Thymus (tissue), 11 donors: ENCODE results near the gene FAM151A. TPM values are rescaled to one million over a fixed set of nuclear protein-coding genes. Genes with fewer than 3 reads are reported as not detected.

ENCODE experiments used
- DNase-seq, 9 donors: peaks; one replicate each; pipeline ENCODE4 v3.0.0-alpha.2; 2013; ENCODE audit warnings: low spot score in 9 of 9, low read depth in 6 of 9, missing footprints in 1 of 9
- H3K27ac ChIP-seq, 2 donors: one replicate each; pipeline ENCODE4 v1.5.1; 2013; ENCODE audit warnings: control low read depth in 1 of 2, low read depth in 1 of 2, low read length in 1 of 2, mild to moderate bottlenecking in 1 of 2, moderate library complexity in 1 of 2
- H3K27me3 ChIP-seq, 2 donors: one replicate each; pipeline ENCODE4 v1.5.1; 2013; ENCODE audit warnings: low read length in 1 of 2; ENCODE audit not compliant: control insufficient read depth in 2 of 2, insufficient read depth in 1 of 2
- H3K36me3 ChIP-seq, 2 donors: one replicate each; pipeline ENCODE4 v1.5.1; 2013; ENCODE audit warnings: low read length in 1 of 2, mild to moderate bottlenecking in 1 of 2, moderate library complexity in 1 of 2; ENCODE audit not compliant: control insufficient read depth in 2 of 2, insufficient read depth in 2 of 2
- H3K4me1 ChIP-seq, 2 donors: one replicate each; pipeline ENCODE4 v1.5.1; 2013; ENCODE audit warnings: low read length in 2 of 2; ENCODE audit not compliant: control insufficient read depth in 2 of 2, insufficient read depth in 2 of 2
- H3K4me3 ChIP-seq, 2 donors: one replicate each; pipeline ENCODE4 v1.5.1; 2013; ENCODE audit warnings: low read length in 2 of 2, control low read depth in 1 of 2, mild to moderate bottlenecking in 1 of 2
- H3K9me3 ChIP-seq, 2 donors: one replicate each; pipeline ENCODE4 v1.5.1; 2013; ENCODE audit warnings: low read length in 1 of 2, mild to moderate bottlenecking in 1 of 2; ENCODE audit not compliant: control insufficient read depth in 2 of 2, insufficient read depth in 1 of 2
- WGBS: extraction: QIAGEN DNeasy Blood & Tissue Kit; methylation state at CpG from one replicate; pipeline ENCODE4 v1.1.7; 2013; 5-methylcytosine and 5-hydroxymethylcytosine counted together
- polyA plus RNA-seq: library from polyadenylated mRNA; stranded (reverse); fragments of 200-250 nt; gene quantifications from one replicate; pipeline ENCODE4 v1.2.3, GENCODE V29; 2013
- total RNA-seq: library from RNA; stranded (reverse); fragments of 120-200 nt; gene quantifications from one replicate; pipeline ENCODE4 v1.2.4, GENCODE V29; 2013
- donor health status: healthy.

FAM151A gene
- total and polyA plus RNA-seq, 2 donors, result 0.47 to 1.6 TPM

- Histone ChIP-seq H3K4me3 (no peak overlapping the region), H3K9me3 (no peaks in the 10 kb centered on the region), H3K27me3 (no peaks in the 10 kb centered on the region), H3K36me3 (no peaks in the 10 kb centered on the region), H3K27ac (no peak overlapping the region), H3K4me1 (no peaks in the 10 kb centered on the region)
- 90% methylated on average over 8 of the region's 8 CpGs for WGBS
- no peak for DNase-seq
These were observed 8.8 kb downstream of the FAM151A start for GRCh38 chr1:54614563-54614962.

GRCh38 chr1:54614024-54614423 is 9.3 kb downstream of the FAM151A start:
- no peaks in the 10 kb centered on the region for H3K4me1 ChIP-seq
- no peak for DNase-seq
- no peaks in the 10 kb centered on the region for H3K9me3 ChIP-seq
- H3K36me3 ChIP-seq, result no peaks in the 10 kb centered on the region
- WGBS, result 92% methylated on average over 2 of the region's 2 CpGs
- no peak overlapping the region for H3K4me3 ChIP-seq
- no peak overlapping the region for H3K27ac ChIP-seq
- H3K27me3 ChIP-seq, result no peaks in the 10 kb centered on the region

- 96% methylated on average over 8 of the region's 8 CpGs for WGBS
- Histone ChIP-seq H3K36me3 (no peaks in the 10 kb centered on the region), H3K4me3 (no peak overlapping the region), H3K27me3 (no peaks in the 10 kb centered on the region), H3K9me3 (no peaks in the 10 kb centered on the region), H3K4me1 (peaks cover 0 to 2% of the 10 kb centered on the region in 2 donors), H3K27ac (no peak overlapping the region)
- no peak for DNase-seq
These were observed 11.7 kb downstream of the FAM151A start for GRCh38 chr1:54611621-54612020.

GRCh38 chr1:54610601-54611580 is 12.4 kb downstream of the FAM151A start:
- no peak overlapping the region for H3K27ac ChIP-seq
- H3K36me3 ChIP-seq, result no peaks in the 10 kb centered on the region
- no peaks in the 10 kb centered on the region for H3K9me3 ChIP-seq
- 98% methylated on average over 18 of the region's 18 CpGs for WGBS
- no peak for DNase-seq
- peaks cover 6 to 10% of the 10 kb centered on the region in 2 donors for H3K4me1 ChIP-seq
- no peak overlapping the region for H3K4me3 ChIP-seq
- no peaks in the 10 kb centered on the region for H3K27me3 ChIP-seq

GRCh38 chr1:54610048-54610447 is 13.3 kb downstream of the FAM151A start:
- Histone ChIP-seq H3K4me3 (no peak overlapping the region), H3K27ac (no peak overlapping the region), H3K36me3 (no peaks in the 10 kb centered on the region), H3K27me3 (no peaks in the 10 kb centered on the region), H3K4me1 (peaks cover 10 to 15% of the 10 kb centered on the region in 2 donors), H3K9me3 (no peaks in the 10 kb centered on the region)
- WGBS, result 94% methylated on average over 6 of the region's 6 CpGs
- no peak for DNase-seq

GRCh38 chr1:54609301-54609921 is 13.9 kb downstream of the FAM151A start:
- Histone ChIP-seq H3K9me3 (no peaks in the 10 kb centered on the region), H3K36me3 (no peaks in the 10 kb centered on the region), H3K4me1 (peaks cover 14 to 21% of the 10 kb centered on the region in 2 donors), H3K27ac (no peak overlapping the region), H3K4me3 (no peak overlapping the region), H3K27me3 (no peaks in the 10 kb centered on the region)
- 89% methylated on average over 16 of the region's 16 CpGs for WGBS
- DNase-seq, result no peak

GRCh38 chr1:54608566-54609230 is 14.6 kb downstream of the FAM151A start:
- WGBS, result 96% methylated on average over 9 of the region's 9 CpGs
- Histone ChIP-seq H3K9me3 (no peaks in the 10 kb centered on the region), H3K27me3 (no peaks in the 10 kb centered on the region), H3K27ac (no peak overlapping the region), H3K4me1 (peaks cover 21 to 28% of the 10 kb centered on the region in 2 donors), H3K4me3 (no peak overlapping the region), H3K36me3 (no peaks in the 10 kb centered on the region)
- no peak for DNase-seq

- no peaks in the 10 kb centered on the region for H3K9me3 ChIP-seq
- DNase-seq, result no peak
- no peak overlapping the region for H3K27ac ChIP-seq
- H3K27me3 ChIP-seq, result no peaks in the 10 kb centered on the region
- peaks cover 25 to 33% of the 10 kb centered on the region in 2 donors for H3K4me1 ChIP-seq
- H3K4me3 ChIP-seq, result no peak overlapping the region
- 95% methylated on average over 19 of the region's 19 CpGs for WGBS
- H3K36me3 ChIP-seq, result no peaks in the 10 kb centered on the region
These were observed 15.3 kb downstream of the FAM151A start for GRCh38 chr1:54607821-54608565.
